Activated T-cell treated with anti-CD3 and anti-CD28 coated beads, Interleukin-2, amount 50 U/mL, for 24 hours (primary cell): ENCODE measurements around the gene PCDHAC2.

Experiments
- DNase-seq: peaks from one replicate; pipeline ENCODE4 v3.0.0-alpha.2; 2020
- H3K27ac Mint-ChIP-seq: 2 replicates; pipeline ENCODE4 v1.8.0; 2020; ENCODE audit warnings: mild to moderate bottlenecking, mixed read lengths
- H3K27me3 Mint-ChIP-seq: 2 replicates; pipeline ENCODE4 v1.8.0; 2020; ENCODE audit warnings: mixed read lengths
- H3K36me3 Mint-ChIP-seq: 2 replicates; pipeline ENCODE4 v1.8.0; 2020; ENCODE audit warnings: low read depth, mixed read lengths
- H3K4me1 Mint-ChIP-seq: 2 replicates; pipeline ENCODE4 v1.8.0; 2020; ENCODE audit warnings: low read depth, mixed read lengths
- H3K4me3 Mint-ChIP-seq: 2 replicates; pipeline ENCODE4 v1.8.0; 2020; ENCODE audit warnings: mild to moderate bottlenecking, moderate library complexity, mixed read lengths
- H3K9me3 Mint-ChIP-seq: 2 replicates; pipeline ENCODE4 v1.8.0; 2020; ENCODE audit warnings: mixed read lengths

PCDHAC2 gene

DNA sequence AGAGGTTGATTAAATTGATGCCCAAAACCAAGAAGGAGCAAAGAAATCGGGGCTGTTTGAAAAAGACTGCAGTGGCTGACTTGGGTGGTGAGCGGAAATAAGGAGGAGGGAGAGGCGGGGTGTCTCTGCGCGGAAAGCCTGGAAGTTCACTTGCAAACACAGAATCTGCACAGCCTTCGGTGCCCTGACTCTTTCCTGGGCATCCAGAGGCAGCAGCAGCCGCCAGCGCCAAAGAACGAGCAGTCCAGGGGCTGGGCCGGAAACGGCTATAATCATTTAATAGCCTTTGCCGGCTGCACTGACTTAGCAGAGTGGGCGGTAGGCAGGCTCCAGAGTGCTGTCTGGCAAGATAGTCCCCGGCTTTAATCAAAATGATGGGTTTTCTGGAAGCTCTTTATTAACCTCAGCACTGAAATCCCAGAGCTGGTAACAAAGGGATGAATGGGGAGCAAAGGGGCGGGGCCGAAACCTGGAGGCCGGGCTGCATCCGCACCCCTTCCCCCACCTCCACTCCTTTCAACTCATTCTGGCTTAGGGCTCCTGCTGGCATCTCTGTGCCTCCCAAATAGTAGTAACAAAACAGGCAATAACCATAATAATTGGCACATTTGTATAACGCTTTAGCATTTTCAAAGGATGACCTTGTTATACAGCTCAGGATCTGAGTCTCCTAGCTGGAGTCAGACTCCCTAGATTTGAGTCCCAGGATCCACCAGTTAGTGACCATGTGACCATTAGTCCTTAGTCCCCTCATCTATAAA, 35.7 kb downstream of the PCDHAC2 start:
- Mint-ChIP-seq H3K4me1 (peaks cover 5% of the 10 kb centered on the region), H3K4me3 (peak overlapping the region; percentile 6), H3K27ac (no peak overlapping the region), H3K9me3 (no peaks in the 10 kb centered on the region), H3K27me3 (peaks cover 45% of the 10 kb centered on the region), H3K36me3 (no peaks in the 10 kb centered on the region)
- no peak for DNase-seq

GRCh38 chr5:141002605-141002965, 36.3 kb downstream of the PCDHAC2 start:
- no peak for DNase-seq
- H3K9me3 Mint-ChIP-seq, result no peaks in the 10 kb centered on the region
- H3K36me3 Mint-ChIP-seq, result no peaks in the 10 kb centered on the region
- no peak overlapping the region for H3K4me3 Mint-ChIP-seq
- H3K27ac Mint-ChIP-seq, result no peak overlapping the region
- H3K27me3 Mint-ChIP-seq, result peaks cover 45% of the 10 kb centered on the region
- peaks cover 5% of the 10 kb centered on the region for H3K4me1 Mint-ChIP-seq

DNA sequence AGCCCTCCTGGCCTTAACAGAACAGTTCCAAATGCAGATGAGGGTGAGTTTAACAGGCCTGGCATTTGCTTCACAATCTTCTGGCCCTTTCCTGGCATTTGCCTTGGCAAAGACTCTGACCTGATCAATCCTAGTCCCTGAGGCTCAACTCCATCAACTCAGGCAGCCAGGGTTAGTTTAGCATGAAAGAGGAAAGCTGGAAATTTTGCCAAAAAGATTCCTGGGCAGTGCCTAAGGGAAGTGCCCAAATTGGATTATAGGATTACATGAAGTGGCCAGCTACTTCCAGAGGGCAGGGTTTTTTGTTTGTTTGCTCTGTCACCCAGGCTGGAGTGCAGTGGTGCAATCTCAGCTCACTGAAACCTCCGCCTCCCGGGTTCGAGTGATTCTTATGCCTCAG, 36.8 kb downstream of the PCDHAC2 start:
- no peaks in the 10 kb centered on the region for H3K36me3 Mint-ChIP-seq
- H3K27me3 Mint-ChIP-seq, result peaks cover 45% of the 10 kb centered on the region
- DNase-seq, result no peak
- H3K27ac Mint-ChIP-seq, result no peak overlapping the region
- no peaks in the 10 kb centered on the region for H3K9me3 Mint-ChIP-seq
- H3K4me1 Mint-ChIP-seq, result peaks cover 5% of the 10 kb centered on the region
- H3K4me3 Mint-ChIP-seq, result no peak overlapping the region

DNA sequence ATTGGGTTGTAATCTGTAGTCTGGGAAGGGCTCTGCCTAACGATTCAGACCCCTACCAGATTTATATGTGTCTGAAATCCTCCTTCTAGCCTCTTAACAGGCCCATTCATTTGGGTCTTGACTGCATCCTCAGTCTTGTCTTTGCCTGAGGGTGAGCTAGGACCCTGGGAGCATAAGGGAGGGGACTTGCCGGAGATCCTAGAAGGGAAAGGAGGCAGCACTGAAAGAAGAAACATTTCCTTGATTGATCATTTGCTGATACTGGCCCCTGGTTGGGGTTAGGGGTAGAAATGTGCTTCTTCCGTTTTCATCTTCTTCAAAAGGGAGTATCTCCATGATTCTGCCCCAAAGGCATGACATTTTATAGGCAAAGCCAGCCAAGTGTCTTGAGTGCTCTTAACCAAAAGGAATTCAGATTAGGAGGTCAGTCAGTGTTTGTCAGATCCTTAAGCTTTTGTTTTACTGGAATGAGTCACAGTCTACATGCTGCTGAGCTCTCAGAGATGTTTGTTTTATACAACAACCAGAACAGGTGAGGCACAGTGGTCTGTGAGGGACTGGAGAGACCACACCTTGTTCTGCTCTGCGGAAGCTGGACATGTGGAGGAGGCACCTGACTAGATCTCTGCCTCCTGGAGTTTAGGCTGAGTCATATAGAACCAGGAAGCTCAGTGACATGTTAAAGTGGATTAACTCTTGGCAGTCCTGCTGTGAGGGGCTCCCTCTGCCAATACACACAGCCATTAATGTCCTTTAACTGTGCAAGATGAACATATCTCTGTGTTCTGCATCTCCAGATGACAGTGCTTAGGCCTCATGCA, 37.7 kb downstream of the PCDHAC2 start:
- Mint-ChIP-seq H3K36me3 (no peaks in the 10 kb centered on the region), H3K4me1 (peaks cover 5% of the 10 kb centered on the region), H3K27me3 (peaks cover 45% of the 10 kb centered on the region), H3K9me3 (no peaks in the 10 kb centered on the region), H3K27ac (no peak overlapping the region), H3K4me3 (no peak overlapping the region)
- no peak for DNase-seq

GRCh38 chr5:141007791-141008190, 41.5 kb downstream of the PCDHAC2 start:
- no peak for DNase-seq
- H3K36me3 Mint-ChIP-seq, result no peaks in the 10 kb centered on the region
- H3K4me1 Mint-ChIP-seq, result no peaks in the 10 kb centered on the region
- peaks cover 22% of the 10 kb centered on the region for H3K27me3 Mint-ChIP-seq
- H3K27ac Mint-ChIP-seq, result no peak overlapping the region
- no peaks in the 10 kb centered on the region for H3K9me3 Mint-ChIP-seq
- no peak overlapping the region for H3K4me3 Mint-ChIP-seq

- DNase-seq, result no peak
- H3K4me1 Mint-ChIP-seq, result no peaks in the 10 kb centered on the region
- no peaks in the 10 kb centered on the region for H3K36me3 Mint-ChIP-seq
- no peak overlapping the region for H3K27ac Mint-ChIP-seq
- no peak overlapping the region for H3K4me3 Mint-ChIP-seq
- peaks cover 12% of the 10 kb centered on the region for H3K27me3 Mint-ChIP-seq
- no peaks in the 10 kb centered on the region for H3K9me3 Mint-ChIP-seq
Measured at GRCh38 chr5:141010047-141010793, 43.9 kb downstream of the PCDHAC2 start.

DNA sequence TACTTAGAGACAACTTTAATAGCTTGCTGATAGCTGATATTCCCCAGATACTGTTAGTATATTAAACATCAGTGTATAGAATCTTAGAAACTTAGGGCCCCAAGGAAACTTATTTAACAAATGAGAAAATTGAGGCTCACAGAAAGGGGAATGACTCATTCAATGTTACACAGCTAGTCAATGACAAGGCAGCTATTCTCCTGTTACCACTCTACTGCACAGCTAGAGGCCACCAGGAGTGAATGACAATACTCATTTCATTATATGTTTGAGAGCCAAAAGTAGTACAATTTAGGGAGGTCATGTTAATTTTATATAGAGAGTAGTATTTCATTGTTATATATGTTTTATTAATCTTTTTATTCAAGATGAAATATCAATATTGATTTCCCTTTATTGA, 51.7 kb downstream of the PCDHAC2 start:
- no peaks in the 10 kb centered on the region for H3K36me3 Mint-ChIP-seq
- peaks cover 6% of the 10 kb centered on the region for H3K27me3 Mint-ChIP-seq
- H3K4me1 Mint-ChIP-seq, result no peaks in the 10 kb centered on the region
- no peak for DNase-seq
- H3K27ac Mint-ChIP-seq, result no peak overlapping the region
- H3K9me3 Mint-ChIP-seq, result no peaks in the 10 kb centered on the region
- no peak overlapping the region for H3K4me3 Mint-ChIP-seq
